OCI-LY1 (cell line): ENCODE results near the gene AKAP13.

Experiments used
- H2AFZ ChIP-seq: fragments of 200-600 bp; sonication (generic), shearing (Covaris generic); 2 replicates; pipeline ENCODE4 v1.6.0; 2014; ENCODE audit warnings: antibody characterized with exemption, mild to moderate bottlenecking, low read length
- H3F3A ChIP-seq: fragments of 200-600 bp; sonication (generic), shearing (Covaris generic); 2 replicates; pipeline ENCODE4 v1.6.0; 2014; ENCODE audit warnings: mild to moderate bottlenecking, antibody characterized with exemption, low read length, moderate library complexity; ENCODE audit not compliant: insufficient read depth
- H3K27ac ChIP-seq: fragments of 200-600 bp; sonication (generic); 2 replicates; pipeline ENCODE4 v1.5.1; 2014; ENCODE audit warnings: low read length, mixed run types, mild to moderate bottlenecking, low read depth; ENCODE audit not compliant: poor library complexity, severe bottlenecking
- H3K27me3 ChIP-seq: fragments of 200-600 bp; sonication (generic); 2 replicates; pipeline ENCODE4 v1.6.0; 2014; ENCODE audit warnings: antibody characterized with exemption, mild to moderate bottlenecking, low read length, moderate library complexity; ENCODE audit not compliant: insufficient read depth
- H3K36me3 ChIP-seq: fragments of 200-600 bp; sonication (generic); 2 replicates; pipeline ENCODE4 v1.6.1; 2014; ENCODE audit warnings: mild to moderate bottlenecking, antibody characterized with exemption, low read length, moderate library complexity, mixed read lengths; ENCODE audit not compliant: insufficient read depth
- H3K4me1 ChIP-seq: fragments of 200-600 bp; sonication (generic); 2 replicates; pipeline ENCODE4 v1.5.1; 2014; ENCODE audit warnings: mild to moderate bottlenecking, low read length, moderate library complexity; ENCODE audit not compliant: insufficient read depth, severe bottlenecking
- H3K4me2 ChIP-seq: fragments of 200-600 bp; sonication (generic), shearing (Covaris generic); 2 replicates; pipeline ENCODE4 v1.6.1; 2014; ENCODE audit warnings: low read length
- H3K4me3 ChIP-seq: fragments of 200-600 bp; sonication (generic); 2 replicates; pipeline ENCODE4 v1.5.1; 2014; ENCODE audit warnings: low read length, low read depth, mild to moderate bottlenecking, mixed read lengths; ENCODE audit not compliant: poor library complexity, severe bottlenecking
- H3K79me2 ChIP-seq: fragments of 200-600 bp; shearing (Covaris generic); 2 replicates; pipeline ENCODE4 v1.6.1; 2016; ENCODE audit warnings: mixed run types, low read length, mixed read lengths; ENCODE audit not compliant: insufficient read depth
- H3K9ac ChIP-seq: fragments of 200-600 bp; sonication (generic), shearing (Covaris generic); 2 replicates; pipeline ENCODE4 v1.6.1; 2014; ENCODE audit warnings: mild to moderate bottlenecking, low read length, mixed read lengths
- H3K9me2 ChIP-seq: fragments of 200-600 bp; sonication (generic), shearing (Covaris generic); 2 replicates; pipeline ENCODE4 v1.6.1; 2014; ENCODE audit warnings: low read depth, mild to moderate bottlenecking, low read length, mixed read lengths
- H3K9me3 ChIP-seq: fragments of 200-600 bp; shearing (Covaris generic); 2 replicates; pipeline ENCODE4 v1.6.1; 2014; ENCODE audit warnings: low read length, mixed read lengths
- H4K20me1 ChIP-seq: fragments of 200-600 bp; sonication (generic), shearing (Covaris generic); 2 replicates; pipeline ENCODE4 v1.6.0; 2016; ENCODE audit warnings: mild to moderate bottlenecking, low read length; ENCODE audit not compliant: insufficient read depth
- EZH2 ChIP-seq: fragments of 200-600 bp; sonication (generic), shearing (Covaris generic); IDR thresholded peaks from 2 replicates; pipeline ENCODE4 v1.8.0; 2017; ENCODE audit warnings: borderline replicate concordance, mixed run types, mild to moderate bottlenecking, antibody characterized with exemption, low read length, moderate library complexity, mixed read lengths
- TF ChIP-seq, protein P1 (sequence below): fragments of 200-600 bp; sonication (generic), shearing (Covaris generic); IDR thresholded peaks from 2 replicates; pipeline ENCODE4 v1.5.1; 2017; ENCODE audit warnings: mild to moderate bottlenecking, antibody characterized with exemption, low read length, moderate library complexity, mixed read lengths

Gene AKAP13

DNA sequence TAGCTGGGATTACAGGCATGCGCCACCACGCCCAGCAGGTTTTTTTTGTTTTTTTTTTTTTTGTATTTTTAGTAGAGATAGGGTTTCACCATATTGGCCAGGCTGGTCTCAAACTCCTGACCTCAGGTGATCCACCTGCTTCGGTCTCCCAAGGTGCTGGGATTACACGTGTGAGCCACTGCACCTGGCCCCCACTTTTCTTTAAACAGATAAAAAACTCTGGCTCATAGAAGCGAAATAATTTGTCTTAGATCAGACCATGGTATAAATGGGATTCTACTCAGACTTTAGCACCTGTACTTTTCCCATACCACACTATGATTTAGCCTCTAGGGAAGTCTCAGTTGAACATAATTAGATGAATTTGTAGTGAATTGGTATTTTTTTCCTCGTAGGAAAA lies 182.4 kb downstream of the AKAP13 start:
- TF ChIP-seq EZH2: no peak
- TF ChIP-seq, protein P1, sequence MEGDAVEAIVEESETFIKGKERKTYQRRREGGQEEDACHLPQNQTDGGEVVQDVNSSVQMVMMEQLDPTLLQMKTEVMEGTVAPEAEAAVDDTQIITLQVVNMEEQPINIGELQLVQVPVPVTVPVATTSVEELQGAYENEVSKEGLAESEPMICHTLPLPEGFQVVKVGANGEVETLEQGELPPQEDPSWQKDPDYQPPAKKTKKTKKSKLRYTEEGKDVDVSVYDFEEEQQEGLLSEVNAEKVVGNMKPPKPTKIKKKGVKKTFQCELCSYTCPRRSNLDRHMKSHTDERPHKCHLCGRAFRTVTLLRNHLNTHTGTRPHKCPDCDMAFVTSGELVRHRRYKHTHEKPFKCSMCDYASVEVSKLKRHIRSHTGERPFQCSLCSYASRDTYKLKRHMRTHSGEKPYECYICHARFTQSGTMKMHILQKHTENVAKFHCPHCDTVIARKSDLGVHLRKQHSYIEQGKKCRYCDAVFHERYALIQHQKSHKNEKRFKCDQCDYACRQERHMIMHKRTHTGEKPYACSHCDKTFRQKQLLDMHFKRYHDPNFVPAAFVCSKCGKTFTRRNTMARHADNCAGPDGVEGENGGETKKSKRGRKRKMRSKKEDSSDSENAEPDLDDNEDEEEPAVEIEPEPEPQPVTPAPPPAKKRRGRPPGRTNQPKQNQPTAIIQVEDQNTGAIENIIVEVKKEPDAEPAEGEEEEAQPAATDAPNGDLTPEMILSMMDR: no peak
- Histone ChIP-seq H3K27ac (no peak overlapping the region), H3K9me3 (no peaks in the 10 kb centered on the region), H3F3A (no peaks in the 10 kb centered on the region), H3K27me3 (no peaks in the 10 kb centered on the region), H3K4me3 (no peak overlapping the region), H3K4me2 (no peak overlapping the region), H4K20me1 (no peaks in the 10 kb centered on the region), H3K4me1 (no peaks in the 10 kb centered on the region), H3K36me3 (no peaks in the 10 kb centered on the region), H3K9ac (no peak overlapping the region), H3K79me2 (no peaks in the 10 kb centered on the region), H3K9me2 (no peaks in the 10 kb centered on the region), H2AFZ (no peak overlapping the region)

DNA sequence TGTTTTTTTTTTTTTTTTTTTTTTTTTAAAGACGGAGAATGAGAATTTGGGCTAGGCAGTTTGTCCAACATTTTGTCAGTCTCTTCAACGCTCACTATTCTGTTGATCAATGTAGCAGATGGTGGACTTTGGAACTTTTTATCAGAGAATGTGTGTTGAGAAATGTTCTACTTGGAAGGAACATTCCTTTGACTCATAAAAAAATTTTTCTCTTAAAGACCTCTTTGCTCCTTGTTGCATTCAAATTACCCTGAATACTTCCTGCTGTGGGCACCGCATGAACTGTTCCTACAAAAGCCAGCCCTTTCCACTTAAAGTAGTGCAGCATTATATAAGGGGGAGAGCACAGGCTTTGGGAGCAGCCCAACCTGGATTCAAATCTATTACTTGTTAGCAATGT lies 182.9 kb downstream of the AKAP13 start:
- Histone ChIP-seq H3K27ac (no peak overlapping the region), H3K27me3 (no peaks in the 10 kb centered on the region), H3K4me3 (no peak overlapping the region), H2AFZ (no peak overlapping the region), H3K9me2 (no peaks in the 10 kb centered on the region), H4K20me1 (no peaks in the 10 kb centered on the region), H3K9ac (no peak overlapping the region), H3F3A (no peaks in the 10 kb centered on the region), H3K4me2 (no peak overlapping the region), H3K4me1 (no peaks in the 10 kb centered on the region), H3K36me3 (no peaks in the 10 kb centered on the region), H3K79me2 (no peaks in the 10 kb centered on the region), H3K9me3 (no peaks in the 10 kb centered on the region)
- no peak for TF ChIP-seq EZH2

DNA sequence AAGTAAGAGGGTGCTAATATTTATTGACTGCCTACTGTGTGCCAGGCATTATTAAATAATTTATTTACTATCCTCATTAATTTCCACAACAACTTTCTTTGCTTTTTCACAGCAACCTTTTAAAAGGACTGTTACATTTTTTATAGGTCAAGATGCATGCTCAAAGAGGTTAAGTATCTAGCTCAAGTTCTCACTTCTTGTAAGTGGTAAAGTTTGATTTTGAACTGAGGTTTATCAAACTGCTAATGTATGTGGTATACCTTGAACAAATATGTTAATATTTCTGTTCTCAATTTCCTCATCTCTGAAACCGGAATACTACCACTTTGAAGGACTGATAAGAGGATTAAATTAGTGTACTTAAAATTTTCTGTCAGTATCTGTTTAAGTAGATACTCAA lies 183.3 kb downstream of the AKAP13 start:
- H3K4me2 ChIP-seq: no peak overlapping the region
- no peak overlapping the region for H2AFZ ChIP-seq
- H3K9me2 ChIP-seq: no peaks in the 10 kb centered on the region
- no peaks in the 10 kb centered on the region for H4K20me1 ChIP-seq
- no peaks in the 10 kb centered on the region for H3K36me3 ChIP-seq
- H3K79me2 ChIP-seq: no peaks in the 10 kb centered on the region
- H3F3A ChIP-seq: no peaks in the 10 kb centered on the region
- H3K4me3 ChIP-seq: no peak overlapping the region
- no peaks in the 10 kb centered on the region for H3K9me3 ChIP-seq
- H3K27ac ChIP-seq: no peak overlapping the region
- H3K4me1 ChIP-seq: no peaks in the 10 kb centered on the region
- no peak overlapping the region for H3K9ac ChIP-seq
- TF ChIP-seq EZH2: no peak
- TF ChIP-seq, protein P1: no peak
- no peaks in the 10 kb centered on the region for H3K27me3 ChIP-seq

DNA sequence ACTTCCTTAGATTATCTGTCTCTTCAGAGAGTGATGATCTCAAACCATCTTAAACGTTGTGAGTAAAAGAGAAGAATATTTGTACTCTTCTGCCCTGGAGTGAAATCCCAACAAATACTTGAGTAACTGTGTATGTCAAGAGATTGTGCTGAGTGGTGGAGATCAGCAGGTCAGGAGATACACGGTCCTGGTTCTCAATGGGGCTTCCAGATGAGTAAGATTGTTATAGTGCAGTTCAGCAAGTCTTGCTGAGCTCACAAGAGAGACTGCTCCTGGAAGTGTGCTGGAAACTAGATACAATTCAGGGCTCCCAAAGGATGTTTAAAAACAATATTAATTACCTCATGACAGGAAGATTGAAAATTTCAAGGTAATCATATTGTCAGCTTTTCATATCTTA lies 184.3 kb downstream of the AKAP13 start:
- no peak overlapping the region for H2AFZ ChIP-seq
- no peak overlapping the region for H3K4me3 ChIP-seq
- H3K9me2 ChIP-seq: no peaks in the 10 kb centered on the region
- H3K4me2 ChIP-seq: no peak overlapping the region
- TF ChIP-seq, protein P1: no peak
- TF ChIP-seq EZH2: no peak
- no peaks in the 10 kb centered on the region for H3K36me3 ChIP-seq
- H3K79me2 ChIP-seq: no peaks in the 10 kb centered on the region
- no peaks in the 10 kb centered on the region for H3K4me1 ChIP-seq
- no peaks in the 10 kb centered on the region for H3K27me3 ChIP-seq
- H3F3A ChIP-seq: no peaks in the 10 kb centered on the region
- no peak overlapping the region for H3K27ac ChIP-seq
- H4K20me1 ChIP-seq: no peaks in the 10 kb centered on the region
- H3K9ac ChIP-seq: no peak overlapping the region
- H3K9me3 ChIP-seq: no peaks in the 10 kb centered on the region
